GM23248 (cell line): ENCODE measurements around the gene TNKS1BP1.

Experiments used
- EZH2 ChIP-seq: fragments of 200-600 bp; sonication (generic); IDR thresholded peaks from 2 replicates; pipeline ENCODE4 v1.6.1; 2018; ENCODE audit warnings: antibody characterized with exemption, mild to moderate bottlenecking; ENCODE audit not compliant: insufficient read depth, poor library complexity, severe bottlenecking
- EZH2phosphoT487 ChIP-seq: fragments of 200-600 bp; sonication (generic); IDR thresholded peaks from 2 replicates; pipeline ENCODE4 v1.6.1; 2018; ENCODE audit warnings: antibody characterized with exemption, moderate library complexity, mild to moderate bottlenecking, low read depth; ENCODE audit not compliant: insufficient read depth

- TF ChIP-seq EZH2: no peak
- no peak for TF ChIP-seq EZH2phosphoT487
These were observed 46.7 kb downstream of the TNKS1BP1 start for GRCh38 chr11:57277845-57278720.
